ENCODE data around the gene NOL12. TPM values are rescaled to one million over a fixed set of nuclear protein-coding genes. Genes with fewer than 3 reads are reported as not detected.
A peak's percentile ranks its signal among the peaks of the same experiment; 100 is the strongest.

Gene NOL12
- total and polyA plus RNA-seq, 10 donors = 24.0 to 55.3 (median 30.7) TPM

- peak; percentile 88 for DNase-seq
- H3K4me3 ChIP-seq = peak overlapping the region in 1 of 8 donors; percentile 36
- TF ChIP-seq POLR2AphosphoS5 (IDR thresholded peaks at IDR 0.05) (no peak), CTCF (IDR thresholded peaks at IDR 0.05 in 8 of 11, conservative IDR thresholded peaks at IDR 0.05 in 3 of 11) (peak in 2 of 11 experiments; percentile 23 to 46), POLR2A (IDR thresholded peaks at IDR 0.05) (no peak)
- intact Hi-C loops (cut with DNase I; ENCODE audit: low total_unique reads) = no loop called here
- H3K36me3 ChIP-seq = no peaks in the 10 kb centered on the region
- H3K9me3 ChIP-seq = no peaks in the 10 kb centered on the region
- WGBS, 5 donors = 43 to 73% (median 64%) methylated on average over 17 of the region's 17 CpGs
- peak overlapping the region; percentile 35 to 91 (median 79) for H3K27ac ChIP-seq
- peaks cover 2 to 80% (median 47%) of the 10 kb centered on the region in 6 donors for H3K4me1 ChIP-seq
- H3K27me3 ChIP-seq (replicated peaks in 1 of 7) = no peaks in the 10 kb centered on the region
Measured at GRCh38 chr22:37739611-37740049, 53.5 kb downstream of the NOL12 start.

- Histone ChIP-seq H3K4me3 (peak overlapping the region in 1 of 8 donors; percentile 36), H3K27me3 (replicated peaks in 1 of 7) (no peaks in the 10 kb centered on the region), H3K36me3 (no peaks in the 10 kb centered on the region), H3K27ac (peak overlapping the region in 7 of 8 donors; percentile 34 to 91 (median 80)), H3K4me1 (peaks cover 2 to 80% (median 53%) of the 10 kb centered on the region in 6 donors), H3K9me3 (no peaks in the 10 kb centered on the region)
- TF ChIP-seq CTCF (IDR thresholded peaks at IDR 0.05 in 8 of 11, conservative IDR thresholded peaks at IDR 0.05 in 3 of 11) (no peak), POLR2A (IDR thresholded peaks at IDR 0.05) (no peak), POLR2AphosphoS5 (IDR thresholded peaks at IDR 0.05) (no peak)
- no peak for DNase-seq
- intact Hi-C loops (cut with DNase I; ENCODE audit: low total_unique reads) = no loop called here
- 62 to 80% (median 68%) methylated on average over 20 to 22 of the region's 22 CpGs for WGBS, 5 donors
Measured at GRCh38 chr22:37740455-37741311, 54.5 kb downstream of the NOL12 start.

DNA sequence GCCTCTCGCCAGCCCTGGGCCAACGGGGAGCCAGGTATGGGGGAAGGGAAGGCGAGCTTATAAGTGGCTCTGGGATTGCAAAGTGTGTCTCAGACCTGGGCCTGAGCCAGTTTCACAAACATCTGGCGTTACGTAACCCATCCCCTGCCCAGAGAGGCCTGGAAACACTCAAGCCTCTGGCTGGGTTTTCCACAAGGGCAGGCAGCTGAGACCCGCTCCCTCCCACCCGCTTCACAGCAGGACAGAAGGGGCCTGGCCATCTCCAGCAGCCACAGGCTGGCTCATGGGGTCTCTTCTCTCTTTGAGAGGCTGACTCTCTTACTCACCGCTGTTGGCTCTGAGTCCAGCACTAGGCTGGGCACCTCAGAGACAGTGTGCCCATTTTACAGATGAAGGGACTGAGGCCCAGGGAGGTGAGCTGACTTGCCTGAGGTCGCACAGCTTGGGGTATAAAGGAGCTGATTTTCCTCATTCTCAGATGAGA lies 55.2 kb downstream of the NOL12 start:
- TF ChIP-seq CTCF (IDR thresholded peaks at IDR 0.05 in 8 of 11, conservative IDR thresholded peaks at IDR 0.05 in 3 of 11) (no peak), POLR2A (IDR thresholded peaks at IDR 0.05) (no peak), POLR2AphosphoS5 (IDR thresholded peaks at IDR 0.05) (peak; percentile 52 to 80 (median 70))
- H3K27ac ChIP-seq = peak overlapping the region in 7 of 8 donors; percentile 34 to 91 (median 80)
- H3K9me3 ChIP-seq = no peaks in the 10 kb centered on the region
- H3K4me1 ChIP-seq = peaks cover 2 to 78% (median 50%) of the 10 kb centered on the region in 6 donors
- H3K27me3 ChIP-seq (replicated peaks in 1 of 7) = no peaks in the 10 kb centered on the region
- H3K4me3 ChIP-seq = peak overlapping the region in 1 of 8 donors; percentile 11
- WGBS, 5 donors = 26 to 66% (median 50%) methylated on average over 6 to 9 of the region's 9 CpGs
- DNase-seq = no peak
- H3K36me3 ChIP-seq = no peaks in the 10 kb centered on the region
- intact Hi-C loops (cut with DNase I; ENCODE audit: low total_unique reads) = no loop called here

Measured in spleen (tissue), 11 donors.